Neural crest cell (in vitro differentiated cells): Measurements from ENCODE around the gene ATP6AP2. TPM values are rescaled to one million over a fixed set of nuclear protein-coding genes. Genes with fewer than 3 reads are reported as not detected.

Experiments
- DNase-seq: peaks from one replicate; pipeline ENCODE4 v3.0.0; 2021; ENCODE audit warnings: low read depth, mixed read lengths, low spot score
- H3K27ac Mint-ChIP-seq: one replicate; pipeline ENCODE4 v1.8.0; 2021; ENCODE audit warnings: mild to moderate bottlenecking, mixed read lengths; ENCODE audit not compliant: unreplicated experiment
- H3K27me3 Mint-ChIP-seq: 2 replicates; pipeline ENCODE4 v1.8.0; 2021; ENCODE audit warnings: low read depth, mild to moderate bottlenecking, mixed read lengths
- H3K36me3 Mint-ChIP-seq: 2 replicates; pipeline ENCODE4 v1.8.0; 2021; ENCODE audit warnings: low read depth, mild to moderate bottlenecking, mixed read lengths
- H3K4me1 Mint-ChIP-seq: 2 replicates; pipeline ENCODE4 v1.8.0; 2021; ENCODE audit warnings: mixed read lengths
- H3K4me3 Mint-ChIP-seq: one replicate; pipeline ENCODE4 v1.8.0; 2021; ENCODE audit warnings: mild to moderate bottlenecking, mixed read lengths
- H3K9me3 Mint-ChIP-seq: 2 replicates; pipeline ENCODE4 v1.8.0; 2021; ENCODE audit warnings: mixed read lengths
- total RNA-seq: library from RNA; stranded (reverse); gene quantifications from 2 replicates; pipeline ENCODE4 v1.2.1, GENCODE V29; 2021
- TF ChIP-seq, protein P1 (sequence below): fragments of 200-600 bp; sonication (generic); conservative IDR thresholded peaks from 2 replicates; pipeline ENCODE4 v1.5.0; 2021; ENCODE audit warnings: antibody characterized with exemption, mild to moderate bottlenecking

The ATP6AP2 gene
- total RNA-seq, 1 donor from 2014 or later = 46.7 TPM

DNA sequence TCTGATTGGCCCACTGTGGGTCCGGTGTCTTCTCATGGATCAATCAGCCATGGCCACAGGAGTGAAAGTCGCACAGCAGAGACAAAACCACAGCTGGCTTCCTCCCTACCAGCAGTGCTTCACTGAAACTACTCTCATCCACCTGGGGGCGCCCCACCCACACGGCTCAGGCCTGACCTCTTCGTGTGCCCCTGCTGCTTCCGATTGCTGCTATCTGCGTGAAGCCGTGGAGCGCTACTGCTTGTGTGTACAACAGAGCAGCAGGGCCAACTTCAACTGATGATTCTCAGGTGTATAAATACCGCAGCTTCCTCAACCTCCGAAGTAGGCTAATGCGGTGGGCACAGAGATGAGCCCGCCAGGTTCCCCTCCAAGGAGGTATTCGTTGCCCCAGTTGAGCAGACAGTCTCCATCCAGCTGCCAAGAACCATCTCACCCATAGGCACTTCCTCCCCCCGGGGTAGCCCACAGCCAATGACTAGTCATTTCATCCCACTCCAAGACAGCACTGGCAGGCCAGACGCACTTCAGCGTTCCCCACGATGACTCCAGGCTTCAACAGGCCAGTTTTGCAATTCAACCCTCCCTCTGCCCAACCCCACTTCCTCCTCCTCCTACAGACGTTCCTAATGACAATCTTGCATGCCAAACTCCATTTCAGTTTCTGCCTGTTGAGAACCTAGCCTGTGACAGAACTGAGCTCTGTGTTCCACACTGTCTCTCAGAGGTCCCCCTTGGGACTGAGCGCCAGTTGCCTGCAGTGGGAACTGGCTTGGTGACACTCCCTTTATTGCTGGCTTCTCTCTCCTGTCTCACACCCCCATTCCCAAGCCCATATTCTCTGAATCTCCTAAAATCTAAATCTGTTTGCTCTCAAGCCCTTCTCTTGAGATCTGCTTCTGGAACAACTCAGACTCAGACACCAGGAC, 41.3 kb upstream of the ATP6AP2 start:
- TF ChIP-seq, protein P1, sequence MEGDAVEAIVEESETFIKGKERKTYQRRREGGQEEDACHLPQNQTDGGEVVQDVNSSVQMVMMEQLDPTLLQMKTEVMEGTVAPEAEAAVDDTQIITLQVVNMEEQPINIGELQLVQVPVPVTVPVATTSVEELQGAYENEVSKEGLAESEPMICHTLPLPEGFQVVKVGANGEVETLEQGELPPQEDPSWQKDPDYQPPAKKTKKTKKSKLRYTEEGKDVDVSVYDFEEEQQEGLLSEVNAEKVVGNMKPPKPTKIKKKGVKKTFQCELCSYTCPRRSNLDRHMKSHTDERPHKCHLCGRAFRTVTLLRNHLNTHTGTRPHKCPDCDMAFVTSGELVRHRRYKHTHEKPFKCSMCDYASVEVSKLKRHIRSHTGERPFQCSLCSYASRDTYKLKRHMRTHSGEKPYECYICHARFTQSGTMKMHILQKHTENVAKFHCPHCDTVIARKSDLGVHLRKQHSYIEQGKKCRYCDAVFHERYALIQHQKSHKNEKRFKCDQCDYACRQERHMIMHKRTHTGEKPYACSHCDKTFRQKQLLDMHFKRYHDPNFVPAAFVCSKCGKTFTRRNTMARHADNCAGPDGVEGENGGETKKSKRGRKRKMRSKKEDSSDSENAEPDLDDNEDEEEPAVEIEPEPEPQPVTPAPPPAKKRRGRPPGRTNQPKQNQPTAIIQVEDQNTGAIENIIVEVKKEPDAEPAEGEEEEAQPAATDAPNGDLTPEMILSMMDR = peak; percentile 24
- H3K4me1 Mint-ChIP-seq = peaks cover 17% of the 10 kb centered on the region
- peak; percentile 3 for DNase-seq
- H3K4me3 Mint-ChIP-seq = no peak overlapping the region
- peaks cover 2% of the 10 kb centered on the region for H3K9me3 Mint-ChIP-seq
- H3K27ac Mint-ChIP-seq = no peak overlapping the region
- H3K36me3 Mint-ChIP-seq = no peaks in the 10 kb centered on the region
- H3K27me3 Mint-ChIP-seq = peaks cover 8% of the 10 kb centered on the region

DNA sequence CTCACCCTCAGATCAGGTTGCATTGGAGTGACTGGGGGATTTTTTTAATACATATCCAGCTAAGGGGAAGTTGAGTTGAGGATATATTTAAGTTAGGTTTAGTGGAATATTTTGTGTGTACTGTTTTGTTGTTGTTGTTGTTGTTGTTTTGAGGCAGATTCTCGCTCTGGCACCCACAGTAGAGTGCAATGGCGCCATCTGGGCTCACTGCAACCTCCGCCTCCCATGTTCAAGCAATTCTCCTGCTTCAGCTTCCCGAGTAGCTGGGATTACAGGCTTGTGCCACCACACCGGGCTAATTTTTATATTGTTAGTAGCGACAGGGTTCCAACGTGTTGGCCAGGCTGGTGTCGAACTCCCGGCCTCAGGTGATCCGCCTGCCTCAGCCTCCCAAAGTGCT, 38.6 kb upstream of the ATP6AP2 start:
- no peak for DNase-seq
- H3K27me3 Mint-ChIP-seq = peaks cover 8% of the 10 kb centered on the region
- no peak overlapping the region for H3K4me3 Mint-ChIP-seq
- TF ChIP-seq, protein P1 = no peak
- H3K27ac Mint-ChIP-seq = no peak overlapping the region
- H3K36me3 Mint-ChIP-seq = no peaks in the 10 kb centered on the region
- peaks cover 18% of the 10 kb centered on the region for H3K4me1 Mint-ChIP-seq
- peaks cover 2% of the 10 kb centered on the region for H3K9me3 Mint-ChIP-seq

DNA sequence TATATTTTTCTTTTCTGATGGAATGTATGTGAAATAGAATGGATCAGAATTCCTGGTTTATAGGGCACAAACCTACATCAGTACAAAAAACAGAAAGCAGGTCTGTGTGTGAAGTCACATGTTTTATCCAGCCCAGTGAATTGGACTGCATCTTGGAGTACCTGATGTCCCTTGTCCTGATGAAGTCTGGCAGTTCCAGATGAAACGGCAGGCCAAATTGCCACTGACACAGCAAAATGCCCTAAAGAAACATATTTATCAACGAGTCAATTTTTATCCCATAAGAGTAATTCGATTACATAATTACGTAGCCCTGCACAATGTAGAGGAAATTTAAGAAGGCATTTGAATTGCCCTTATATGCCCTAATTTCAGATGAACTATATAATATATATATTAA, 37.8 kb upstream of the ATP6AP2 start:
- Mint-ChIP-seq H3K27ac (no peak overlapping the region), H3K9me3 (peaks cover 2% of the 10 kb centered on the region), H3K4me1 (peaks cover 18% of the 10 kb centered on the region), H3K36me3 (no peaks in the 10 kb centered on the region), H3K4me3 (no peak overlapping the region), H3K27me3 (peaks cover 6% of the 10 kb centered on the region)
- TF ChIP-seq, protein P1 = no peak
- no peak for DNase-seq

DNA sequence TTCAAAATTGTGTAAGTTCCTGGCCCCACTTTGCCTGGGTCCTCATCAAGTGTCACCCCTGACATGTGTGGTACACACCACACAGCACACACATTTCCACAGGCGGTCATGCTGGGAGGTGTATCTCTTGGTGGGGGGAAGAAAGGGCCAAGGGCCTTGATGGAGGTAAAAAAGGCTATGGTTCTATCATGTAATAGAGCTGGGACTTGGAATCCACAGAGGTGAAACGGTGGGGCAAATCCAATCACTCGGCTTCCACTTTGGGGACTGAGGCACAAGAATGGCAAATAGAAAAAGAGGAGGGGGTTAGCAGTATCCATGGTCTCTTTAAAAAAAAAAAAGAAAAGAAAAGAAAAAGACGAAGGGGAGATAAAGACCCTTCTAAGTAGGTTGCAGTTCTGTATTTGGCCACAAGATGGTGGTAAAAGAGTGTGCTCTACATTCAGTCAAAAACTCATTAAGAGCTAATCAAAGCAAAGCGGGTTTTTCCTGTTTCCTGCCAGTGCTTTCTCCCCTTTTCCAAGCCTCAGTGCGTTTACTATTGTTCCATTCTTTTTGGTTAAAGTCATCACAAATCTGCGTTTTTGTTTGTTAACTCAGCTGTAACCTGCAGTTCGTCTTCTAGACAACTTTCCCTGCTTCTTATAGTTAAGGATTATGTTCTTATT, 37.0 kb upstream of the ATP6AP2 start:
- no peak overlapping the region for H3K27ac Mint-ChIP-seq
- peaks cover 4% of the 10 kb centered on the region for H3K27me3 Mint-ChIP-seq
- H3K4me1 Mint-ChIP-seq = peaks cover 18% of the 10 kb centered on the region
- peak; percentile 28 for DNase-seq
- H3K36me3 Mint-ChIP-seq = no peaks in the 10 kb centered on the region
- H3K4me3 Mint-ChIP-seq = no peak overlapping the region
- TF ChIP-seq, protein P1 = peak; percentile 90
- H3K9me3 Mint-ChIP-seq = peaks cover 2% of the 10 kb centered on the region

DNA sequence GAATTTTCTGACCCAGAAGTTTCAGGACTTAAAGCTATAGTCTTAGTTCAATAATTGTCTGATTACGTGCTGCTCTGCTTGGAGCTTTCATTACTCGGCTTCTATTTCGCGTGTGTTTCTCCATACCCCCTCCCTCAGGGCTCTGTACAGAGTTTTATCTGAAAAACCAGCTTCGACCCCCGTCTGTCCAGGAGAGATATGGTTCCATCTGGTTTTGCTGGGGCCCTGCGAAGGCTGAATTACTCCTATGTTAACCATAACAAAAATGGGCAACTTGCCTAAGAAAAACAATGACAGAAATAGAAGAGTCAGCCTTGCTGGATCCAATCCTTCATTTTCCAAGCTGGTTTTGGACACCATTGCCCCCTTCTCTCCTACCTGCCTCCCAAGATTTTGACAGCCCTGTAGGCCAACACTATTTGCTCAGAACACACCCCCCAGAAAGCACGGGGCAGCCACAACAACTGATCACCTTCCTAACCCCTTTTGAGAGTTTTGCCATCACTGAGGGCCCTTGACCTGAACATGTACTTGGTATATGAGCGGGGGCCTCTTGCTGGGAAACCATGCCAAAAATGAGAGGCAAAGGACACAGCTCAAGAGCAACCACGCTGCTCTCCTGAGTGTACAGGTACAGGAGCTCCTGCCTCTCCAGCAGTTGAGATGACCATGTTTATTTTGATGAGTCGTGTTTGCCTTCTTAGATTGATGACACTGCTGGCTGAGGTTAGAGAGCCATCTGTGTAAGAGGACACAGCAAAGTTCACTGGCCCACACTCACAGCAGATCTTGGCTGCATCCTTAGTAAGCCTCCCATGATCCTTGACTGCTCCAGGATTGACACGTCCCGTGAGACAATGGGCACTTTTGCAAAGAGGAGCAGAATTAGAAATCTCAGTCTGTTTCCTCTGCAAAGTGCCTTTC, 36.2 kb upstream of the ATP6AP2 start:
- Mint-ChIP-seq H3K9me3 (peaks cover 2% of the 10 kb centered on the region), H3K27ac (peak overlapping the region; percentile 6), H3K27me3 (peaks cover 4% of the 10 kb centered on the region), H3K36me3 (no peaks in the 10 kb centered on the region), H3K4me3 (no peak overlapping the region), H3K4me1 (peaks cover 17% of the 10 kb centered on the region)
- TF ChIP-seq, protein P1 = no peak
- DNase-seq = no peak
